ENCODE data around the gene TMA7.
"Not testable (repeated sequence)": the region's sequence is repeated elsewhere in the genome, so short reads cannot be mapped to it uniquely, and the experiment has no call there.

GRCh38 chr3:48480891-48481290, 40.8 kb downstream of the TMA7 start:
- TF ChIP-seq POLR2AphosphoS5 (IDR thresholded peaks at IDR 0.05; ENCODE audit: low read depth); REST (IDR thresholded peaks at IDR 0.05; ENCODE audit: insufficient replicate concordance, low read depth); GABPA (IDR thresholded peaks at IDR 0.05; ENCODE audit: low read depth); SPI1 (IDR thresholded peaks at IDR 0.05; ENCODE audit: borderline replicate concordance, low read depth): not testable (repeated sequence)
- TF ChIP-seq, protein P1, sequence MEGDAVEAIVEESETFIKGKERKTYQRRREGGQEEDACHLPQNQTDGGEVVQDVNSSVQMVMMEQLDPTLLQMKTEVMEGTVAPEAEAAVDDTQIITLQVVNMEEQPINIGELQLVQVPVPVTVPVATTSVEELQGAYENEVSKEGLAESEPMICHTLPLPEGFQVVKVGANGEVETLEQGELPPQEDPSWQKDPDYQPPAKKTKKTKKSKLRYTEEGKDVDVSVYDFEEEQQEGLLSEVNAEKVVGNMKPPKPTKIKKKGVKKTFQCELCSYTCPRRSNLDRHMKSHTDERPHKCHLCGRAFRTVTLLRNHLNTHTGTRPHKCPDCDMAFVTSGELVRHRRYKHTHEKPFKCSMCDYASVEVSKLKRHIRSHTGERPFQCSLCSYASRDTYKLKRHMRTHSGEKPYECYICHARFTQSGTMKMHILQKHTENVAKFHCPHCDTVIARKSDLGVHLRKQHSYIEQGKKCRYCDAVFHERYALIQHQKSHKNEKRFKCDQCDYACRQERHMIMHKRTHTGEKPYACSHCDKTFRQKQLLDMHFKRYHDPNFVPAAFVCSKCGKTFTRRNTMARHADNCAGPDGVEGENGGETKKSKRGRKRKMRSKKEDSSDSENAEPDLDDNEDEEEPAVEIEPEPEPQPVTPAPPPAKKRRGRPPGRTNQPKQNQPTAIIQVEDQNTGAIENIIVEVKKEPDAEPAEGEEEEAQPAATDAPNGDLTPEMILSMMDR (IDR thresholded peaks at IDR 0.05; ENCODE audit: insufficient read depth, low read length), result not testable (repeated sequence)

Data from HL-60 (cell line).